HG02852 (cell line): ENCODE measurements around the gene PDE4D.

Experiments
- ATAC-seq: cut with Tn5 transposase; IDR thresholded peaks from one replicate; pipeline ENCODE4 v1.9.1; 2021; ENCODE audit warnings: mild to moderate bottlenecking, moderate library complexity; ENCODE audit not compliant: unreplicated experiment

PDE4D gene

GRCh38 chr5:59746241-59746765 is 147.2 kb downstream of the PDE4D start:
- ATAC-seq: no peak

DNA sequence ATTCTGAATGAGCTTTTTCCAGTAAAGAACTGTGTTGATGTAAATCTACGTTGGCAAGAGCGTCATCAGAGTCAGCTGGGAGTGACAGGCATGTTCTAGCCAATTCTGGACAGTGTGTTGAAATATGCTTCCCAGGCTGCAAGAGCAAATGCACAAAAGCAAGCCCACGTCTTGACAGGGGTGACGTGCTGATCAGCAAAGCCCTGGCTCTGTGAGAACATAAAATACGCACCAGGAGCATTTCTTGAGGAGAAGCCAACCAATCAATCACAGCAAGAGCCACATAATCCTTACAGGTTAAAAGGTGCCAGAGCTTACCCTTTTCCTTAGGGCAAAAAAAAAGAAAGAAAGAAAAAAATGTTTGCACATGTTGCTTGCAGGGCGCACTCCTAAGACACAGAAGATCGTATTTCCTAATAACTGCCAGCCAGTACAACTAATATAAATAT is 148.1 kb downstream of the PDE4D start:
- no peak for ATAC-seq

GRCh38 chr5:59744531-59744992 is 149.0 kb downstream of the PDE4D start:
- ATAC-seq: no peak

DNA sequence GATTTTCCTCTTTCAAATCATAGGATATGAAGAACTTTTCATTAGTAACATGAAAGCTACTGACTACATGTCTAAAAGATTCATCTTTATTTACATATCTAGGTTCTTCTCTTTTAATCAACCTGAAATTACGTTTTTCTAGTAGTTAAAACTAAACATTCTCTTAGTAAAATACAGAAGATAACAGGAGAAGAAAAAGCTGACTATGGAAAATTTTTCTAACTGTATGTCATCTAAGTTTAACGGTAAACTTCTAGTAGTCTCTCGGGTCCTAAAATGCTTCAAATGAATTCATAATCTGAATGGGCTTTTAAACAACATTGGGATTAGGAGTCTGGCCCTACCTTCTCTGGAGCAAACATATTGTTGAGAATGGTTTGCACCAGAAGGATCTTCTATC is 151.9 kb downstream of the PDE4D start:
- ATAC-seq: no peak

- no peak for ATAC-seq
Measured at GRCh38 chr5:59738024-59738423, 155.5 kb downstream of the PDE4D start.

- no peak for ATAC-seq
Measured at GRCh38 chr5:59732806-59733205, 160.7 kb downstream of the PDE4D start.

DNA sequence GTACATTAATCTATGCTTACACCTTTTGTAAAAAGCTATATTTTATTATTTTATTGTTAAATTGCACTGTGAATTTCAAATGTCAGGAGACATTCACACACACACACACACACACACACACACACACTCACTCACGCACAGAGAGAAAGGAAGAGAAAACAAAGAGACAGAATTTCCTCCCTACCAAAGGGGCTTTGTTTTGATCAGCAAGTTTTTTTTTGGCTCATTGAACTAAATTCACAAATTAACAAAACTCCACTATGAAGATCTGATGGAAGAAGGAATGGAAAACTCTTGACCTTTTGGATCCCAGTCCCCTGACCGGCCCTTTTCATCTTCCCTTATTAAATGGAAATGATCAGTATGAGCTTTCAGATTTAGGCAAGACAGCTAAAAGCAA is 161.2 kb downstream of the PDE4D start:
- no peak for ATAC-seq

GRCh38 chr5:59731809-59732208 is 161.7 kb downstream of the PDE4D start:
- ATAC-seq: no peak

DNA sequence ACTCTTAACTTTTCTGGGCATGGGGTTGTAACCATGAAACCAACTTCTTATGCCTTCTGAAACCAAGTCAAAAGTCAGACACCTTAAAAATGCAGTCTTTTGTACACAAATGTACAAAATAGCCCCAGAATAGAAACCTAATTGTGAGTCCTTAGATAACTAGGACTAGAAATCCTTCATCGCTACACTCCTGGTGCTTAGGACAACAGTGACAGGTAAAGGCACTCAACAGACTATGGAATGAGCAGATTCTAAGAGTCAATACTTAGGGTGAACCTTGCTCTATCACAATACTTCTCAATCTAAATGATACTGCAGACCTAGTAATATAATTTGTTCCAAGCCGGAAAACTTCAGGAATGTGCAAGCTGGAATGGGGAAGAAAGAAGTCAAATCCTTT is 163.7 kb downstream of the PDE4D start:
- ATAC-seq: no peak

DNA sequence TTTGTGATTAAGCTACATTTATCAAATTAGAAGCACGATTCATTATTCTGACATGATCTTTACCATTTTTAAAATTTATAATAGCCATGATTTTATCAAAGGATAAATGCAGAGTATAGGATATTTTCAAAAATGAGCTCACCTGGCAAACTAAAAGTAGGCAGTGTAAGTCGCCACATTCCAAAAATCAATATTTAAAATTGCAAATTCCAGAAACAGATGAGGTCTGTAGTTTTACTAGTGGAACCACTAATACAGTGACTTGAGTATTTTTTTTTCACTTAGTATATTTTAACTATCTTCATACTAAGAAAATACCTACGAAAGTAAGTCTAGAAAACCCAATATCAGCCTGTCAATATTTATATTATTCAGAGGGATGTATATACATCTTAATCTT is 164.2 kb downstream of the PDE4D start:
- no peak for ATAC-seq

DNA sequence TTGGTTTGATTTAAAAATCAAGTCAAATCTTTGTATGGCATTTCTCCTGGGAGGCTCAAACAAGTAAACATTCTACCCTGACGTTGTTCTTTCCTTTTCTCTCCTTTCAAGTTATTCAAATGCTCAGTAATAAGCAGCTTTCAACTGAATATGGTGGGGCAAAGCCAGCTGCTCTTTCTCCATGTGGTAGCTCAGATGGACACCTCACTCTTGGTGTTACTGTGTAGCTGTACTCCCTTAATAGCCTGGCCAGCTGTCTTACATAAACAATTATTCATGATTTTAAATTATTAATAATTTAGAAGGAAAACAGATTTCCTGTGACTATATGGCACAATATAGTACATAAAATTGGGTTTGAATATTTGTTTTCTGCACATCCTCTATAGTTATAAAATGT is 165.2 kb downstream of the PDE4D start:
- ATAC-seq: no peak

DNA sequence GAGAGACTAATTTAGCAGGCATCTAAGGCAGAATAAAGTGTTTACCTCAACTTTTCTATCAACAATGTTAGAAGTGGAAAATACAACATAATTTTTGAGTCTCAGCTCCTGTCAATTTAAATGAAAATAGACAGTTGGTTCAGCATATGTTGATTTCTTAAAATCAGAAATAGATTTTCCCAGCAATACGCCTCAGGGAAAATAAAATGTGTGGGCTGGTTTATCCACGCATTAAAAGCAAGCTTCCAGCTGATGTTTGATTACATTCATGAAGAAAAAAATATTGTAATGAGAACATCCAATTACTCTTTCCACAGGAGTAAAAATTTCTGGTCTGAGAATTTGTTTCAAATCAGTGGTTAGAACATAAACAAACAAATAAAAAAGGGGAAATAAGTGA is 166.3 kb downstream of the PDE4D start:
- no peak for ATAC-seq

DNA sequence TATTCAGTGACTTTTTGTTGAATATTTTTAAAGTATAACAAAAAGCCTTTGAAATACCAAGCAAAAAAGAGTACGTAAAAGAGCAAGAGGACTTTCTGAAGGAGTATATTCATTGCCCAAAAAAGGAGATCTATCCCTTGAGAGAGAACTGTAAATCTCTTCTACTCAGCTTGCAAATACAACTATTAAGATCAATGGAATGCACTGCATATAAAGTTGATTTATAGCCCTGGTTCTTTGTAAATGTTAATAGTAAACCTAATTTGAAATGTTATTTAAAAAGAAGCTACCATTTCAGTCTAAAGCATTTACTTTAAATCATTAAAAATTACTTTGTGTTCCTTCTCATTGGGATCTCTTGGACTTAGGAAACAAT is 168.1 kb downstream of the PDE4D start:
- no peak for ATAC-seq

- ATAC-seq: no peak
Measured at GRCh38 chr5:59724482-59725391, 168.8 kb downstream of the PDE4D start.

- ATAC-seq: no peak
Measured at GRCh38 chr5:59722874-59723273, 170.7 kb downstream of the PDE4D start.

- ATAC-seq: no peak
Measured at GRCh38 chr5:59721741-59722140, 171.8 kb downstream of the PDE4D start.

- no peak for ATAC-seq
Measured at GRCh38 chr5:59720063-59720462, 173.5 kb downstream of the PDE4D start.

DNA sequence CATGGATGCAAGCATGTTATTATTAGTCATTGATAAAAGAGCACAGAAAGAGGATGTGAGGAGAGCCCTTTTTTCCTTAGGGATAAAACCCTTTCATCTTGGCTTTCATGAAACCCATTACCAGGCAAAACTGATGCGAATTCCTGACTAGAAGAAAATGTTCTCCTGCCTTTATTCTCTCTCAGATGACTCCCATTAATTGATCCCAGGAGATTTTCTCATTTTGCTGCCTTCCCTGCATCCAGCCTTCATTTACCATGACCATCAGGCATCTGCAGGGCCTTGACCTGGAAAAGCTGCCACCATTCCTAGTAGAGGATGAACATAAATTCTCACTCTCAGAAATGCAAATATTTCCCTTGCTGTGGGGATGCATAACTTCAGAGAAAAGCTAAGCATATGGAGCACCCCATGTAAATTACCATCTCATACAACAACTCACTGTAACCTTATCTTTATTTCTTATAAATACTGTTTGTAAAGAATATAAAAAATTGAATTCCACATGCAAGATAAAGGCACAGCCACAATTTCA is 176.5 kb downstream of the PDE4D start:
- ATAC-seq: no peak

- no peak for ATAC-seq
Measured at GRCh38 chr5:59716029-59716428, 177.5 kb downstream of the PDE4D start.

GRCh38 chr5:59715228-59715627 is 178.3 kb downstream of the PDE4D start:
- no peak for ATAC-seq

DNA sequence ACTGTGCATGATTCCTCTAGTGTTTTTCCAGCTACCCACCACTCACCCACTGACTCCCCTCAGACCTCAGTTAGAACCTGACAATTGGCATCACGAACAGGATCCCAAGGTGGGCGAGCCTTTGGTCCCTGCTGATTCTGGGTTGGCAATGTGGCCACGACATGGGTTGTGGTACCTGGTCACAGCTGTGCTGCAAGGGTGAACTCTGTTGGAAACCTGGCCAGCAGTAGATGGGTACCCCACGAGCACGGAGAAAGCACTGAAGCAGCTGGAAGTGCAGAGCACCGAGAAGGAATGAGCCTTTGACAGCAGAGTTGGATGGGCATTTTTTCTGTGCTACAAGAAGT is 180.1 kb downstream of the PDE4D start:
- ATAC-seq: no peak

DNA sequence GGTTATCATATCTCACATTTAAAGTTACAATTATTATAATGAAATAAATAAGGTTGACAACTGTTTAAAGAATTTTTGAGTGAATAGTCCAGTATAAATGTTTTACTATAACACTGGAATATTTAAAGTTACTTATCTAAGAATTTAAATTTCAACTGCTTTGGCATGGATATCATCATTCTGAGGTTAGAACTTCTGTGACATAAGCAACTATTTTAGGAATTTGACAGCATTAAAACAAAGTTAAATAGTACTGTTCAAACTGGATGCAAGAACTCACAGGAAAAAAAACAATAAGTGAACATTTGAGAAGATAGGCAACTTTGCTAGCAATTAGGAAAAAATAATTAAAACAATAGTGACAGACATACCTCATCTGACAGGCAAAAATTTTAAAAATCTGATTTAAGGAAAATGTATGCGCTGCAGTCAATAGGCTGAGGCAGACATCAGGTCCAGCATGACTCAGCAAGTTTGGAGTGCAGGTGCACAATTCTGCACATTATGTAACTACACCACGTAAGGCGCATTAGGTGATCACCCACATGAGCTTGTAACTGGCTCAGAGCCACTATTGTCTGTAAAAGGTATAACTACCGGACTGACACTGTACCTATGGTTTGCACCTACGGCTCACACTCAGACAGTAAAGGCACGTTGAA is 180.6 kb downstream of the PDE4D start:
- no peak for ATAC-seq
